ENCODE measurements around the gene SELENOP.
"Not testable (repeated sequence)": the region's sequence is repeated elsewhere in the genome, so short reads cannot be mapped to it uniquely, and the experiment has no call there.

The SELENOP gene

DNA sequence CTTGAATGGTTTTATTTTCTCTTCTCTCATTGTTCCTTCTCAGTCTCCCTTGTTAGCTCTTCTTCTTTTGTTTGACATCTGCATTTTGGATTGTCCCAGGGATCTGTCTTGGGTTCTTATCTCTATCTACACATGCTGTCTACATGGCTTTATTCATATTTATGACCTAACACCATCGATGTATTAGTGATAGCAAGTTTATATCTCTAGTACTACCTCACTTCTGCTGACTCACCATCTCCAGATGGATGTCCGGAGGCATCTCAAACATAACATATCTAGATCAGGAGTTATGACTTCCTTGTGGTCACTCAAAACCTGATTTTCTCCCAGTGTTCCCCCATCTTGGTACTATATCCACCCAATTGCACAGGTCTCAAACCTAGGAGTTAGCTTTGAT lies 19.2 kb upstream of the SELENOP start:
- no peak for DNase-seq (ENCODE audit: low read depth, low spot score)
- no peak overlapping the region for H3K4me3 ChIP-seq (ENCODE audit: low read length)

- H3K4me3 ChIP-seq (ENCODE audit: low read length): no peak overlapping the region
- no peak for DNase-seq (ENCODE audit: low read depth, low spot score)
Measured at GRCh38 chr5:42828671-42829070, 17.0 kb upstream of the SELENOP start.

- H3K4me3 ChIP-seq (ENCODE audit: low read length): no peak overlapping the region
- no peak for DNase-seq (ENCODE audit: low read depth, low spot score)
Measured at GRCh38 chr5:42826757-42827515, 15.2 kb upstream of the SELENOP start.

DNA sequence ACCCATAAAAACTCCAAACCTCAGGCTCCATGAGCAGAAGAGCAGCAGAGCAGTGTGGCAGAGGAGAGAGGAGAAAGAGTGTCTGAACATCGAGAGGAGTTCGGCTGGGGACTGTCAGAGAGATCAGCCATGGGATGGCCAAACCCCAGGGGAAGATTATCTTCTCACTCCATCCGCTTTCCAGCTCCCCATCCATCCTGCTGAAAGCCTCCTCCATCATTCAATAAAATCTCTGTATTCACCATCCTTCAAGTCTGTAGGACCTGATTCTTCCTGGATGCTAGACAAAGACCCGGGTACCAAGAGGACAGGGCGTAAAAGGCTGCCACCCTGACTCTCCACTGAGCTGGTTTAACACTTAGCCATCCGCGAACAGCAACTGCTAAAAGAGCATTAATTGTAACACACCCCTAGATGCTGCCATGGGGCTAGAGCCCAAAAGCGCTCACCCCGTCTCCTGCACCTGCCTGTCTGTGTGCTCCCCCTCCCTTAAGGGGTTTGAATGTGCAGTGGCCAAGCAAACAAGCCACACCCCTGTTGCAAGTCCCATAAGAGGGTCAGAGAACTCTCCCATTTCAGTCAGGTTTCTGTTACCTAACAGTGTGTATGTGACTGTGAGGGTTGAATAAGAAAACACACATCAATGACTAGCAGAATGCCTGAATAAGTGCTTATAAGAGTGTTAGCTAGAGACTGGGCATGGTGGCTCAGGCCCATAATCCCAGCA lies 13.9 kb upstream of the SELENOP start:
- no peak overlapping the region for H3K4me3 ChIP-seq (ENCODE audit: low read length)
- DNase-seq (ENCODE audit: low read depth, low spot score): no peak

- no peak overlapping the region for H3K4me3 ChIP-seq (ENCODE audit: low read length)
- no peak for DNase-seq (ENCODE audit: low read depth, low spot score)
Measured at GRCh38 chr5:42824347-42824976, 12.8 kb upstream of the SELENOP start.

- no peak for DNase-seq (ENCODE audit: low read depth, low spot score)
- no peak overlapping the region for H3K4me3 ChIP-seq (ENCODE audit: low read length)
Measured at GRCh38 chr5:42822548-42822947, 10.9 kb upstream of the SELENOP start.

- DNase-seq (ENCODE audit: low read depth, low spot score): no peak
Measured at GRCh38 chr5:42819745-42820144, 8.1 kb upstream of the SELENOP start.

GRCh38 chr5:42816546-42816945 lies 4.9 kb upstream of the SELENOP start:
- H3K4me3 ChIP-seq (ENCODE audit: low read length): not testable (repeated sequence)

More at GRCh38 chr5:42819745-42820144, 8.1 kb upstream of the SELENOP start:
- H3K4me3 ChIP-seq (ENCODE audit: low read length): no peak overlapping the region

GRCh38 chr5:42813533-42813932 lies 1.8 kb upstream of the SELENOP start:
- DNase-seq (ENCODE audit: low read depth, low spot score): no peak
- H3K4me3 ChIP-seq (ENCODE audit: low read length): no peak overlapping the region

More at GRCh38 chr5:42816546-42816945, 4.9 kb upstream of the SELENOP start:
- not testable (repeated sequence) for DNase-seq (ENCODE audit: low read depth, low spot score)

- no peak overlapping the region for H3K4me3 ChIP-seq (ENCODE audit: low read length)
- no peak for DNase-seq (ENCODE audit: low read depth, low spot score)
Measured at GRCh38 chr5:42812620-42813019, 928 bp upstream of the SELENOP start.

DNA sequence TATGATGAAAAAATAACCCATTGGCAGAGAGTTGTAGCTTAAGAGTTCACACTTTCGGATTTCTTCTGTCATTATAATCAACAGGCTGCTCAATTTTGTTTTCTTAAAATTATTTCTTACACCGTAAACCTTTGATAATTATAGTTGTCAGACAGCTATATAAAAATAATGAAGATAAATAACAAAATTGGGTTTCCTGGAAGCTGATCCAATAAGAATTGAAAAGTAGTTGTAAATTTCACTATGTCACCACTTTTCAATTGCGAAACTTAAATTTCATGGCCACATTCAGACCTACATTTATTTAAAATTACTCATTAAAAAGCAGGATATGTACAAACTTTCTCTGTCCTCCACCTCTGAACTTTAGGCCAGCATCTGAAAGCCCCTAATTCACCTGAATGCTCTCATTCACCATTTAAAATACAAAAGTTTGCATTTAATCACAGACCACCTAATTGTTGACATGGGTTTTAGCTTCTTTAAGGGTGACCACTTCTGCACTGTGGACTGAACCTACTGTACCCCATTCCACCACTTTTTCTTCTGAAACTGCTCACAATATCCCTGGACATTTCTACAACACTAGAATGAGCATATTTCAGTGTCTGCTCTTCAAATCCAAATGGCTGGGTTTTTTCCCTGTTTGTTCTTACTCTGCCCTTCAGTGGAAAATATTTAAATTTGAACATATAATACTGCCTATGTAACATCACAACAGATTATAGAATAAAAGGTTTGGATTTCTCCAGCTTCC lies 680 bp downstream of the SELENOP start:
- H3K4me3 ChIP-seq (ENCODE audit: low read length): no peak overlapping the region
- no peak for DNase-seq (ENCODE audit: low read depth, low spot score)

- no peak for DNase-seq (ENCODE audit: low read depth, low spot score)
- H3K4me3 ChIP-seq (ENCODE audit: low read length): no peak overlapping the region
Measured at GRCh38 chr5:42808888-42809611, 2.6 kb downstream of the SELENOP start.

- DNase-seq (ENCODE audit: low read depth, low spot score): no peak
Measured at GRCh38 chr5:42807722-42808447, 3.8 kb downstream of the SELENOP start.

GRCh38 chr5:42806701-42807262 lies 4.9 kb downstream of the SELENOP start:
- no peak overlapping the region for H3K4me3 ChIP-seq (ENCODE audit: low read length)
- DNase-seq (ENCODE audit: low read depth, low spot score): no peak

More at GRCh38 chr5:42807722-42808447, 3.8 kb downstream of the SELENOP start:
- H3K4me3 ChIP-seq (ENCODE audit: low read length): no peak overlapping the region

- H3K4me3 ChIP-seq (ENCODE audit: low read length): no peak overlapping the region
- DNase-seq (ENCODE audit: low read depth, low spot score): no peak
Measured at GRCh38 chr5:42806004-42806700, 5.5 kb downstream of the SELENOP start.

DNA sequence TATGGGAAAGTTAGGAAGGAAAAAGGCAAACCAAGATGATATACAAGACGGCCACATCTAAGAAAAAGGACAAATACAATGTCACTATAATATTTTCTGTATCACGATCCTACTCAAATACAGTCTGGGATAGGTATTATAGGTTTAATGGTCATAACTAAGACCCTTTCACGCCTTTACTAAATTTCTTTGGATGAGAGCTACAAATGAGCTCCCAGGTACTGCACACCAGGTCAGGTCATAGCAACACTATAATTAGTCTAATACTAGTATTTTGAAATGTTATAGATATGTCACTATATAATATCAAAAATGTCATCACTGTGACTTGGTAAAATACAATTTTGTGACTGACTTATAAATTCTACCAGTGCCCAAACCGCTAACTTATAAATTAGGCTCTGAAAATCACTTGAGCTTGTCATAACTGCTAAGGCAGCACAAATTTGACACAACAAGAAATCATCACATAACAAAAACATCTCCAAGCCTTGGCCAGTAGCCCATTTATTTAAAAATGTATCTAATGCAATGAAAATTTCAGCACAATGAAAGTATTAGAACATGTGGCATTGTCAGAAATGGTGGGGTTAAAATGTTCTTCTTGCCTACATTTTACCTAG lies 6.9 kb downstream of the SELENOP start:
- no peak for DNase-seq (ENCODE audit: low read depth, low spot score)
- no peak overlapping the region for H3K4me3 ChIP-seq (ENCODE audit: low read length)

Measured in Jurkat, Clone E6-1 (cell line).